Bronchial epithelial cell (primary cell): ENCODE data around the gene SMPD1. TPM values are rescaled to one million over a fixed set of nuclear protein-coding genes. Genes with fewer than 3 reads are reported as not detected.

Experiments used
- DNase-seq: peaks from one replicate; pipeline ENCODE4 v3.0.0-alpha.2; 2010; ENCODE audit warnings: low read depth
- FAIRE-seq: peaks from 2 replicates; lab custom pipeline; 2011; peaks lifted over from hg19 to GRCh38; lab: Jason Lieb, UNC
- H3K27me3 ChIP-seq: 2 replicates; pipeline ENCODE4 v1.5.1; 2011; ENCODE audit warnings: low read length; ENCODE audit not compliant: control insufficient read depth, insufficient read depth
- H3K36me3 ChIP-seq: 2 replicates; pipeline ENCODE4 v1.5.1; 2011; ENCODE audit warnings: low read length; ENCODE audit not compliant: control insufficient read depth, insufficient read depth
- H3K4me3 ChIP-seq: 2 replicates; pipeline ENCODE4 v1.5.1; 2011; ENCODE audit warnings: mild to moderate bottlenecking, low read depth, low read length, control low read depth
- CTCF ChIP-seq: IDR thresholded peaks from 2 replicates; pipeline ENCODE4 v1.5.1; 2011; ENCODE audit warnings: mild to moderate bottlenecking, moderate library complexity, low read length, control low read depth, inconsistent platforms; ENCODE audit not compliant: insufficient read depth, severe bottlenecking
- total RNA-seq: library from RNA; depleted of rRNA; stranded (reverse); fragments of >200 nt; gene quantifications from 2 replicates; pipeline ENCODE4 v1.2.1, GENCODE V29; 2014

Gene SMPD1
- total RNA-seq, 1 donor from 2014 or later: 1.1 TPM

- Histone ChIP-seq H3K4me3 (no peak overlapping the region), H3K36me3 (no peaks in the 10 kb centered on the region), H3K27me3 (peaks cover 2% of the 10 kb centered on the region)
- no peak for FAIRE-seq
- no peak for DNase-seq
- no peak for TF ChIP-seq CTCF
Measured at GRCh38 chr11:6400431-6401345, 10.4 kb downstream of the SMPD1 start.

- no peak overlapping the region for H3K4me3 ChIP-seq
- peaks cover 2% of the 10 kb centered on the region for H3K27me3 ChIP-seq
- H3K36me3 ChIP-seq: no peaks in the 10 kb centered on the region
- no peak for FAIRE-seq
- TF ChIP-seq CTCF: no peak
- no peak for DNase-seq
Measured at GRCh38 chr11:6401464-6401863, 11.2 kb downstream of the SMPD1 start.

GRCh38 chr11:6402061-6402470 lies 11.8 kb downstream of the SMPD1 start:
- H3K4me3 ChIP-seq: no peak overlapping the region
- DNase-seq (no peak), FAIRE-seq (no peak)
- peaks cover 2% of the 10 kb centered on the region for H3K27me3 ChIP-seq
- H3K36me3 ChIP-seq: no peaks in the 10 kb centered on the region
- TF ChIP-seq CTCF: no peak

GRCh38 chr11:6402561-6402981 lies 12.3 kb downstream of the SMPD1 start:
- FAIRE-seq (no peak), DNase-seq (no peak)
- no peak for TF ChIP-seq CTCF
- no peak overlapping the region for H3K4me3 ChIP-seq
- peaks cover 2% of the 10 kb centered on the region for H3K27me3 ChIP-seq
- H3K36me3 ChIP-seq: no peaks in the 10 kb centered on the region

GRCh38 chr11:6403539-6403938 lies 13.3 kb downstream of the SMPD1 start:
- no peak overlapping the region for H3K4me3 ChIP-seq
- no peak for DNase-seq
- no peak for TF ChIP-seq CTCF
- H3K36me3 ChIP-seq: no peaks in the 10 kb centered on the region
- FAIRE-seq: no peak
- H3K27me3 ChIP-seq: peaks cover 2% of the 10 kb centered on the region
